ENCODE data around the gene FDCSP.
"Not testable (repeated sequence)": the region's sequence is repeated elsewhere in the genome, so short reads cannot be mapped to it uniquely, and the experiment has no call there.

The FDCSP gene

DNA sequence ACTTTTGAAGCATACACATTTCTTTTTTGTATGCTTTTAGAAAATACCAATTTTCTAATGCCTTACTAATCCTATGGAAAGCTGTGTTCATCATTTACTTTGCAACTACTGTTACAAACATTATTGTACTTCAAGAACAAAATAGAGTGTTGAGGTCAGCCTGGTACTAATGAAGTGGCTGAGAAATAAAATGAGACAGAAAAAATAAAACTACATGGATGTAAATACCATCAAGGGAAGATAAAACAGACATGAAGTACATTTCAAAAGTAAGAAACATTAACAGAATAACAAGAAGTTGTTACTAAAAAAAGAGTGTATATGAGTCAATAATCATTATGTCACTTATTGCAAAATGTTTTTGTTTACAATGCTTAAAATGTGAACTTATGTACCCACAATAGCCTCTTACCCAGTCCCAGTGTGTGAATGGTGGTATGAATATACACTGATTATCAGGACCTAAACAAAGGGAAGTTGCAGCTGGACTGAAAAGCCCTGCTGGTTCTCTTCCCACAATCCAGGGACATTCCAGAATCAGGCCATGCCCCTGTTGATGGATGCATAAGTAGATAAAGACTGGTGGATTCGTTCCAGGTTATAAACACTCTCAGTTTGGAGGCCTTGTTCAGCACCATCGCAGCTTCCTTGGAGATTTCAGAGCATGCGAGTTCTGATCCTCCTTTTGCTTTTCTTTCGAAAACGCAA is 14.1 kb downstream of the FDCSP start:
- DNase-seq, result no peak

DNA sequence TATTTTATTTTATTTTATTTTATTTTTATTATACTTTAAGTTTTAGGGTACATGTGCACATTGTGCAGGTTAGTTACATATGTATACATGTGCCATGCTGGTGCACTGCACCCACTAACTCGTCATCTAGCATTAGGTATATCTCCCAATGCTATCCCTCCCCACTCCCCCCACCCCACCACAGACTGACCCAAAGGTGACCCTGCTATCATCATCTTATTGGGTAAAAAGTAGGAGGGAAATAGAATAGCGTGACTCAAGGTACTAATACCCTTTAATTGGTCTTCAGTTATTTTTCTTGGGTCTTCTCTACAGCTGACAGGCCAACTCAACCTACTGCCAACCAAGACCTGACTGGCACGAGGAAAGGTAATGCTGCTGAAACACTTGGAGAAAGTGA is 16.4 kb downstream of the FDCSP start, which contains the start of gene CSN3:
Gene CSN3 (plus strand): TSS at position 301 of the 400 bp plus-strand sequence. CDS start 2,223 bp downstream, outside the sequence.
- DNase-seq, result not testable (repeated sequence)

- no peak for DNase-seq
These were observed 17.2 kb downstream of the FDCSP start for GRCh38 chr4:70243091-70243490.

DNA sequence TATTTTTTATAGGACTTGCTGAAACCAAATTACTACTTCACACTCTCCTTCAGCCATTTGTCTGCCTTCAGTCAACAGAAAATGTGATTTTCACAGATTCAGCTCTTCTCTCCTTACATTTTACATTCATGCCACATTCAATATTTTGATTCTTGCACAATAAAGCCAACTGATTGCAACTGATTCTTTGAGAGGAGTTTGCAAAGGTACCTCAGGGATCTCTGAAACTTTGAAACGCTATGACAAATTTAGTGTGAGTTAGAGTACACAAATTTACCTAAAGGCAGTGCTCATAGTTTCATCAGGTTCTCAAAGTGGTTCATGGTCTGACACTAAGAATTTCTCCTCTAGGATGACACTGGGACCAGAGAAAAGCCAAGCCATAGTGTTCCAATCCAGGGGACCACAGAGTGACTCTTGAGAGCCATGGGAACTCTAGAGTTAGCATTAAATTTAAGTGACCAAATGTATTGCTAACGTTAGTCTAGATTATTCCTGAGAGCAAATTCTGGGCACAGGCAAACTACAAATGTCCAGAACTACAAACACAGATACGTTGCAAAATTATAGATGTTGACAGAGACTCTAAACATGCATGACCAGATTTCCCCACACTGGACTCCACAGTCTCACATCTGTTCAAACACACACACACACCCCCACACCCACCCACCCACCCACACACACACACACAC is 25.5 kb downstream of the FDCSP start:
- no peak for DNase-seq

DNA sequence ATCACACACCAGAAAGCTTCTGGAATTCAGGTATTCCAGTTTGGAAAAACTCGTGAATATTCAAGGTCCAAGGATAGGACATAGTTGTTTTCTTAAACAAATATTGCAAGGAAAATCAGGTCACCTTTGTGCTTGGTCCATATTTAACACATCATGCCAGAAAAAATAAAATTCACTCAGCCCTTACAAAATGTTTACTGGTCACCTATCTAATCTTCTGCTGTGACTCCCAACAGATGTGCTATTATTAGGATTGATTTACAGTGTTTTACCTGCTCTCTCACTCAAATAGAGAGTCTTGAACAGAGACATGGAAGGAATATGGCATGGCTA is 26.0 kb downstream of the FDCSP start:
- no peak for DNase-seq

GRCh38 chr4:70269674-70270073 is 43.8 kb downstream of the FDCSP start:
- no peak for DNase-seq

- DNase-seq, result no peak
These were observed 51.2 kb downstream of the FDCSP start for GRCh38 chr4:70277121-70277520.

- DNase-seq, result no peak
These were observed 54.6 kb downstream of the FDCSP start for GRCh38 chr4:70280567-70280966.
